ENCODE data around the gene CDK2AP2. TPM values are rescaled to one million over a fixed set of nuclear protein-coding genes. Genes with fewer than 3 reads are reported as not detected.
A peak's percentile ranks its signal among the peaks of the same experiment; 100 is the strongest.

CDK2AP2 gene
- total and polyA plus RNA-seq, 2 of the 8 experiments (the other 6 are each of a cell fraction or from before 2014, with no cell fraction given): 49.6 to 65.1 TPM

GRCh38 chr11:67465189-67465510 lies 42.8 kb downstream of the CDK2AP2 start:
- peaks cover 6% of the 10 kb centered on the region for H3K23me2 ChIP-seq (ENCODE audit: low read depth, low read length)
- H2BK12ac ChIP-seq (ENCODE audit: low read depth, low read length): no peak overlapping the region
- ChIA-PET CTCF (ENCODE audit: partially characterized antibody) (interaction anchor here (0.6 to 1.6 kb wide), 8 partner anchors 26 to 891 kb away, joined by 3 to 6 read pairs (median 3); partner anchors contain the start of gene PPP1CA), POLR2A (ENCODE audit: partially characterized antibody) (interaction anchor here (0.7 to 1.9 kb wide), 16 partner anchors 9 to 73 kb away, joined by 3 to 15 read pairs (median 4); partner anchors contain the start of genes AIP, CDK2AP2, GPR152 and PPP1CA)
- no peak overlapping the region for H3K23ac ChIP-seq (ENCODE audit: insufficient read length)
- WGBS, 2 experiments (ENCODE audit: extremely low coverage in 1 of 2, insufficient coverage in 1 of 2, insufficient read length in 1 of 2, insufficient replicate concordance in 2 of 2, low coverage in 1 of 2, low lambda C conversion rate in 2 of 2, missing lambda C conversion rate in 1 of 2): 56% methylated on average over 3 of the region's 3 CpGs; no CpG with 5 or more reads in 1 of the 2 experiments
- H3K79me2 ChIP-seq (ENCODE audit: control insufficient read depth in 1 of 2, insufficient read depth in 2 of 2, low read length in 2 of 2): peaks cover 0 to 3% of the 10 kb centered on the region in 2 experiments; a peak in 2 of 4 replicates
- H3K9me3 ChIP-seq (ENCODE audit: insufficient read depth in 2 of 2, low read depth in 1 of 2, low read length in 1 of 2): no peaks in the 10 kb centered on the region
- H2BK120ac ChIP-seq (replicated peaks; ENCODE audit: low read depth, low read length): no peak overlapping the region
- no peak overlapping the region for H3K14ac ChIP-seq (ENCODE audit: insufficient read length)
- H3K4me3 ChIP-seq (ENCODE audit: extremely low read depth in 1 of 4, insufficient read depth in 2 of 4, low read depth in 3 of 4, low read length in 4 of 4): peak overlapping the region; percentile 76 to 92 (median 85)
- peak overlapping the region; percentile 75 for H3K56ac ChIP-seq (replicated peaks; ENCODE audit: insufficient read length, low read depth, low read length)
- peak overlapping the region; percentile 10 for H3K4ac ChIP-seq (replicated peaks; ENCODE audit: insufficient read length, low read depth, low read length)
- H3K27ac ChIP-seq (ENCODE audit: low read depth, low read length): peak overlapping the region; percentile 87
- peak overlapping the region; percentile 98 for H4K91ac ChIP-seq (replicated peaks; ENCODE audit: insufficient read length, low read length)
- peak overlapping the region; percentile 93 for H2BK5ac ChIP-seq (ENCODE audit: low read depth, low read length)
- DNase-seq (ENCODE audit: low read depth in 1 of 2, low spot score in 2 of 2): no peak
- H4K5ac ChIP-seq (ENCODE audit: insufficient read length, low read depth, low read length): no peak overlapping the region
- H4K20me1 ChIP-seq (replicated peaks in 1 of 2; ENCODE audit: control insufficient read depth in 1 of 2, insufficient read depth in 2 of 2, low read length in 2 of 2): peaks cover 0 to 3% of the 10 kb centered on the region in 2 experiments
- no peaks in the 10 kb centered on the region for H3K27me3 ChIP-seq (replicated peaks in 1 of 4; ENCODE audit: control insufficient read depth in 3 of 4, extremely low read depth in 1 of 4, insufficient read depth in 3 of 4, low read length in 3 of 4)
- H3K36me3 ChIP-seq (ENCODE audit: control insufficient read depth in 2 of 4, insufficient read depth in 4 of 4, low read length in 3 of 4): no peaks in the 10 kb centered on the region
- FAIRE-seq: no peak
- peaks cover 2% of the 10 kb centered on the region for H3K79me1 ChIP-seq (ENCODE audit: low read depth, low read length)
- H3K18ac ChIP-seq (ENCODE audit: extremely low read depth, low read length): peak overlapping the region; percentile 85; the same call in 1 of the 2 replicates
- H3K9ac ChIP-seq (replicated peaks in 1 of 4; ENCODE audit: extremely low read depth in 1 of 4, low read depth in 3 of 4, low read length in 3 of 4): peak overlapping the region; percentile 69 to 93 (median 74)
- no peak overlapping the region for H2AFZ ChIP-seq (ENCODE audit: low read length)
- no peak overlapping the region for H2BK20ac ChIP-seq (ENCODE audit: low read length)
- H2AK5ac ChIP-seq (ENCODE audit: low read depth, low read length): no peak overlapping the region; the same call in 1 of the 2 replicates
- peak overlapping the region; percentile 70 to 82 for H3K4me2 ChIP-seq (ENCODE audit: insufficient read depth in 1 of 2, low read depth in 2 of 2, low read length in 2 of 2)
- peaks cover 2 to 14% (median 6%) of the 10 kb centered on the region in 4 experiments; a peak in 6 of 7 replicates for H3K4me1 ChIP-seq (replicated peaks in 1 of 4; ENCODE audit: control insufficient read depth in 3 of 4, insufficient read depth in 4 of 4, low read length in 3 of 4)
- peak overlapping the region; percentile 95; the same call in 1 of the 2 replicates for H4K8ac ChIP-seq (ENCODE audit: extremely low read depth, insufficient read depth, low read length)
- 0 out of 2 replicates have a peak overlapping the region, but pooled peaks have one; percentile 3 for H2BK15ac ChIP-seq (ENCODE audit: low read length)
- TF ChIP-seq EP300 (IDR thresholded peaks at IDR 0.05; ENCODE audit: borderline replicate concordance in 1 of 2, low read depth in 2 of 2, low read length in 2 of 2) (no peak), NANOG (IDR thresholded peaks at IDR 0.05; ENCODE audit: insufficient read depth, low read depth, low read length, poor library complexity, severe bottlenecking) (no peak), HDAC6 (IDR thresholded peaks at IDR 0.05; ENCODE audit: low read depth, low read length) (no peak), RNF2 (IDR thresholded peaks at IDR 0.05; ENCODE audit: borderline replicate concordance, low read depth, low read length, missing control alignments, poor library complexity, severe bottlenecking) (no peak), PHF8 (conservative IDR thresholded peaks at IDR 0.05; ENCODE audit: low read depth, low read length) (0 out of 2 replicates have a peak, but pooled peaks have one; percentile 8), SP4 (IDR thresholded peaks at IDR 0.05; ENCODE audit: low read length) (no peak), FOSL1 (IDR thresholded peaks at IDR 0.05; ENCODE audit: insufficient read depth, low read depth, low read length) (no peak), POLR2A (IDR thresholded peaks at IDR 0.05; ENCODE audit: control extremely low read depth in 1 of 2, low read depth in 2 of 2, low read length in 2 of 2) (peak in 1 of 2 experiments; percentile 6; a peak in 1 of 3 replicates)
- TF ChIP-seq, protein P1, sequence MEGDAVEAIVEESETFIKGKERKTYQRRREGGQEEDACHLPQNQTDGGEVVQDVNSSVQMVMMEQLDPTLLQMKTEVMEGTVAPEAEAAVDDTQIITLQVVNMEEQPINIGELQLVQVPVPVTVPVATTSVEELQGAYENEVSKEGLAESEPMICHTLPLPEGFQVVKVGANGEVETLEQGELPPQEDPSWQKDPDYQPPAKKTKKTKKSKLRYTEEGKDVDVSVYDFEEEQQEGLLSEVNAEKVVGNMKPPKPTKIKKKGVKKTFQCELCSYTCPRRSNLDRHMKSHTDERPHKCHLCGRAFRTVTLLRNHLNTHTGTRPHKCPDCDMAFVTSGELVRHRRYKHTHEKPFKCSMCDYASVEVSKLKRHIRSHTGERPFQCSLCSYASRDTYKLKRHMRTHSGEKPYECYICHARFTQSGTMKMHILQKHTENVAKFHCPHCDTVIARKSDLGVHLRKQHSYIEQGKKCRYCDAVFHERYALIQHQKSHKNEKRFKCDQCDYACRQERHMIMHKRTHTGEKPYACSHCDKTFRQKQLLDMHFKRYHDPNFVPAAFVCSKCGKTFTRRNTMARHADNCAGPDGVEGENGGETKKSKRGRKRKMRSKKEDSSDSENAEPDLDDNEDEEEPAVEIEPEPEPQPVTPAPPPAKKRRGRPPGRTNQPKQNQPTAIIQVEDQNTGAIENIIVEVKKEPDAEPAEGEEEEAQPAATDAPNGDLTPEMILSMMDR (IDR thresholded peaks at IDR 0.05; ENCODE audit: control extremely low read depth in 1 of 3, insufficient read depth in 1 of 3, low read depth in 1 of 3, low read length in 3 of 3): no peak
